AG09309 (cell line): ENCODE measurements around the gene PLEKHM1.
"Not testable (repeated sequence)": the region's sequence is repeated elsewhere in the genome, so short reads cannot be mapped to it uniquely, and the experiment has no call there.

Source experiments
- DNase-seq: peaks from one replicate; pipeline ENCODE4 v3.0.0-alpha.2; 2010; ENCODE audit warnings: low read depth
- H3K4me3 ChIP-seq: 2 replicates; pipeline ENCODE4 v1.5.1; 2011; ENCODE audit warnings: mild to moderate bottlenecking, low read depth, low read length, moderate library complexity; ENCODE audit not compliant: control insufficient read depth
- CTCF ChIP-seq: IDR thresholded peaks from 2 replicates; pipeline ENCODE4 v1.5.1; 2011; ENCODE audit warnings: mild to moderate bottlenecking, low read depth, low read length, inconsistent platforms; ENCODE audit not compliant: insufficient read depth, control insufficient read depth; ENCODE audit errors: missing control alignments

The PLEKHM1 gene

GRCh38 chr17:45472249-45472648 is 18.3 kb downstream of the PLEKHM1 start:
- not testable (repeated sequence) for DNase-seq, H3K4me3 ChIP-seq

- not testable (repeated sequence) for DNase-seq, H3K4me3 ChIP-seq
Measured at GRCh38 chr17:45469204-45469563, 21.3 kb downstream of the PLEKHM1 start.

- not testable (repeated sequence) for DNase-seq, H3K4me3 ChIP-seq
Measured at GRCh38 chr17:45468293-45469203, 22.0 kb downstream of the PLEKHM1 start.

- not testable (repeated sequence) for H3K4me3 ChIP-seq, DNase-seq
Measured at GRCh38 chr17:45461524-45462327, 28.8 kb downstream of the PLEKHM1 start.

- H3K4me3 ChIP-seq, DNase-seq: not testable (repeated sequence)
Measured at GRCh38 chr17:45460422-45460821, 30.1 kb downstream of the PLEKHM1 start.

GRCh38 chr17:45454341-45454740 is 36.2 kb downstream of the PLEKHM1 start:
- not testable (repeated sequence) for DNase-seq, H3K4me3 ChIP-seq

- DNase-seq, H3K4me3 ChIP-seq: not testable (repeated sequence)
Measured at GRCh38 chr17:45453731-45454130, 36.8 kb downstream of the PLEKHM1 start.

GRCh38 chr17:45453225-45453534 is 37.3 kb downstream of the PLEKHM1 start:
- not testable (repeated sequence) for H3K4me3 ChIP-seq, DNase-seq

- not testable (repeated sequence) for H3K4me3 ChIP-seq, DNase-seq
Measured at GRCh38 chr17:45452329-45453224, 37.9 kb downstream of the PLEKHM1 start.

GRCh38 chr17:45451660-45452059 is 38.9 kb downstream of the PLEKHM1 start:
- not testable (repeated sequence) for H3K4me3 ChIP-seq, DNase-seq

GRCh38 chr17:45451131-45451530 is 39.4 kb downstream of the PLEKHM1 start:
- TF ChIP-seq CTCF: peak; percentile 6
- H3K4me3 ChIP-seq: no peak overlapping the region
- DNase-seq: no peak

- not testable (repeated sequence) for DNase-seq, H3K4me3 ChIP-seq
Measured at GRCh38 chr17:45449708-45450329, 40.7 kb downstream of the PLEKHM1 start.

- H3K4me3 ChIP-seq, DNase-seq: not testable (repeated sequence)
Measured at GRCh38 chr17:45449260-45449659, 41.3 kb downstream of the PLEKHM1 start.

GRCh38 chr17:45448483-45448882 is 42.0 kb downstream of the PLEKHM1 start:
- DNase-seq, H3K4me3 ChIP-seq: not testable (repeated sequence)

- DNase-seq, H3K4me3 ChIP-seq: not testable (repeated sequence)
Measured at GRCh38 chr17:45448066-45448465, 42.5 kb downstream of the PLEKHM1 start.

- not testable (repeated sequence) for H3K4me3 ChIP-seq, DNase-seq
Measured at GRCh38 chr17:45447650-45448049, 42.9 kb downstream of the PLEKHM1 start.
